GM23338 (cell line): Measurements from ENCODE around the gene SRCAP.

Source experiments
- EZH2 ChIP-seq: fragments of 200-600 bp; sonication (generic); IDR thresholded peaks from one replicate; pipeline ENCODE4 v1.8.0; 2017; ENCODE audit warnings: antibody characterized with exemption, mild to moderate bottlenecking, low read depth; ENCODE audit not compliant: unreplicated experiment
- EZH2phosphoT487 ChIP-seq: fragments of 200-600 bp; sonication (generic); IDR thresholded peaks from one replicate; pipeline ENCODE4 v1.8.1; 2018; ENCODE audit warnings: antibody characterized with exemption; ENCODE audit not compliant: unreplicated experiment
- NANOG ChIP-seq: IDR thresholded peaks from 2 replicates; pipeline ENCODE4 v1.6.1; 2016; ENCODE audit warnings: antibody characterized with exemption, borderline replicate concordance
- POLR2AphosphoS5 ChIP-seq: IDR thresholded peaks from 2 replicates; pipeline ENCODE4 v1.6.1; 2016; ENCODE audit warnings: antibody characterized with exemption, low read depth
- REST ChIP-seq: IDR thresholded peaks from one replicate; pipeline ENCODE4 v1.6.1; 2018; ENCODE audit warnings: antibody characterized with exemption; ENCODE audit not compliant: unreplicated experiment
- TF ChIP-seq, protein P1 (sequence below), 2 experiments: fragments of 200-600 bp in 1 of 2; sonication (generic) in 1 of 2; conservative IDR thresholded peaks; 2 replicates each; pipeline versions ENCODE4 v1.5.1 to v1.6.1; 2016 to 2017; ENCODE audit warnings: antibody characterized with exemption in 2 of 2, low read depth in 2 of 2, mild to moderate bottlenecking in 2 of 2, moderate library complexity in 1 of 2

DNA sequence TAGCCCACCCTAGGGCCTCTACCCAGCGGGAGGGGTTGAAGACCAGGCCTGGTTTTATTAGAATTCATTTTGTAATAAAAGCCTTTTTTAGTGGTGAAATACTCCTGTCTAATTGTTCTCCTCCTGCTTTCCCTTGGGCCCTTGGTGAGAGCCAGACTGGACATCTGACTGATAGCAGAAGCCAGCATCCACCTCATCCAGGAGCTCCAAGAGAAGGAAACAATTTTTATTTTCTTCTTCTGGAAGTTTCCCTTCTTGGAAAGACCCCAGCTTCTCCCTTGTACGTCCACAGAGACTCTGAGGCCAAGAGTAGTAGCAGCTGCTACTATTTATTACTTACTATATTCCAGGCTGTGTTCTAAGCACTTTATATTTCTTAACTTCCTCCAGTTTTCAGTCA is 45.2 kb downstream of the SRCAP start:
- TF ChIP-seq, protein P1, sequence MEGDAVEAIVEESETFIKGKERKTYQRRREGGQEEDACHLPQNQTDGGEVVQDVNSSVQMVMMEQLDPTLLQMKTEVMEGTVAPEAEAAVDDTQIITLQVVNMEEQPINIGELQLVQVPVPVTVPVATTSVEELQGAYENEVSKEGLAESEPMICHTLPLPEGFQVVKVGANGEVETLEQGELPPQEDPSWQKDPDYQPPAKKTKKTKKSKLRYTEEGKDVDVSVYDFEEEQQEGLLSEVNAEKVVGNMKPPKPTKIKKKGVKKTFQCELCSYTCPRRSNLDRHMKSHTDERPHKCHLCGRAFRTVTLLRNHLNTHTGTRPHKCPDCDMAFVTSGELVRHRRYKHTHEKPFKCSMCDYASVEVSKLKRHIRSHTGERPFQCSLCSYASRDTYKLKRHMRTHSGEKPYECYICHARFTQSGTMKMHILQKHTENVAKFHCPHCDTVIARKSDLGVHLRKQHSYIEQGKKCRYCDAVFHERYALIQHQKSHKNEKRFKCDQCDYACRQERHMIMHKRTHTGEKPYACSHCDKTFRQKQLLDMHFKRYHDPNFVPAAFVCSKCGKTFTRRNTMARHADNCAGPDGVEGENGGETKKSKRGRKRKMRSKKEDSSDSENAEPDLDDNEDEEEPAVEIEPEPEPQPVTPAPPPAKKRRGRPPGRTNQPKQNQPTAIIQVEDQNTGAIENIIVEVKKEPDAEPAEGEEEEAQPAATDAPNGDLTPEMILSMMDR (conservative IDR thresholded peaks at IDR 0.05; ENCODE audit: low read depth in 2 of 2), result no peak
- TF ChIP-seq EZH2 (no peak), POLR2AphosphoS5 (no peak), REST (no peak), EZH2phosphoT487 (no peak), NANOG (no peak)
